ENCODE measurements around the gene SSTR3.

DNA sequence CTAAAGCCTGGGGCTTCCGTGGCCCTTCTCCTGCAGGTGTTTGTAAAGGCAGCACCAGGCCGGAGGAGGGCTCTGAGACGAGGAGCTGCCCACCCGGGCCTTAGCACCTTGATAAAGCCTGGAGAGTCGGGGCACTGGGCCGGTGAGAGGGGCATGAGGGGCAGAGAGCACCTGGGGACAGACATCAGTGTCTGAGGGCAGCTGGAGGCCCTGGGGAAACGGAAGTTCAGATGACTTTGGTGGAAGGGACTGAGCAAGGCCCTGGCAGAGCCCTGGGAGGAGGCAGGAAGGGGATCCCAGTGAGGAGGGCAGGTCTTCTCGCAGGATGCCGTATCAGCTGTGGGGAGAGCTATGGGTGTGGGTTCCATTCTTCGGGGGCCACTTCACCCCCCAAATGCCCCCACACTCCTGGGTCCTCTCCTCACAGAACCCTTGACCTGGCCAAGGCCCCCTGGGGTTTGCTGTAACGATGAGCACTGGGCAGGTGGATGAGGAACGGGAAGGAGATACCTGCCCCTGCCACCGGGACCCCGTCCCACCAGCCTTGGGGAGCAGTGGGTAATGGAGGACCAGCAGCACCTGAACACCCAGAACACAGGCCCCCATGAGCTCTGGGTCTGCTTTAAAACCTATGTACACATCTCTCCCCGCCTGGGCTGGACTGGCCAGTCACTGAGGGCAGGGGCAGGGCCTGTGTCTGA, 31.6 kb downstream of the SSTR3 start:
- TF ChIP-seq, protein P1, sequence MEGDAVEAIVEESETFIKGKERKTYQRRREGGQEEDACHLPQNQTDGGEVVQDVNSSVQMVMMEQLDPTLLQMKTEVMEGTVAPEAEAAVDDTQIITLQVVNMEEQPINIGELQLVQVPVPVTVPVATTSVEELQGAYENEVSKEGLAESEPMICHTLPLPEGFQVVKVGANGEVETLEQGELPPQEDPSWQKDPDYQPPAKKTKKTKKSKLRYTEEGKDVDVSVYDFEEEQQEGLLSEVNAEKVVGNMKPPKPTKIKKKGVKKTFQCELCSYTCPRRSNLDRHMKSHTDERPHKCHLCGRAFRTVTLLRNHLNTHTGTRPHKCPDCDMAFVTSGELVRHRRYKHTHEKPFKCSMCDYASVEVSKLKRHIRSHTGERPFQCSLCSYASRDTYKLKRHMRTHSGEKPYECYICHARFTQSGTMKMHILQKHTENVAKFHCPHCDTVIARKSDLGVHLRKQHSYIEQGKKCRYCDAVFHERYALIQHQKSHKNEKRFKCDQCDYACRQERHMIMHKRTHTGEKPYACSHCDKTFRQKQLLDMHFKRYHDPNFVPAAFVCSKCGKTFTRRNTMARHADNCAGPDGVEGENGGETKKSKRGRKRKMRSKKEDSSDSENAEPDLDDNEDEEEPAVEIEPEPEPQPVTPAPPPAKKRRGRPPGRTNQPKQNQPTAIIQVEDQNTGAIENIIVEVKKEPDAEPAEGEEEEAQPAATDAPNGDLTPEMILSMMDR (IDR thresholded peaks at IDR 0.05; ENCODE audit: poor library complexity, severe bottlenecking), result no peak
- TF ChIP-seq, protein P2, sequence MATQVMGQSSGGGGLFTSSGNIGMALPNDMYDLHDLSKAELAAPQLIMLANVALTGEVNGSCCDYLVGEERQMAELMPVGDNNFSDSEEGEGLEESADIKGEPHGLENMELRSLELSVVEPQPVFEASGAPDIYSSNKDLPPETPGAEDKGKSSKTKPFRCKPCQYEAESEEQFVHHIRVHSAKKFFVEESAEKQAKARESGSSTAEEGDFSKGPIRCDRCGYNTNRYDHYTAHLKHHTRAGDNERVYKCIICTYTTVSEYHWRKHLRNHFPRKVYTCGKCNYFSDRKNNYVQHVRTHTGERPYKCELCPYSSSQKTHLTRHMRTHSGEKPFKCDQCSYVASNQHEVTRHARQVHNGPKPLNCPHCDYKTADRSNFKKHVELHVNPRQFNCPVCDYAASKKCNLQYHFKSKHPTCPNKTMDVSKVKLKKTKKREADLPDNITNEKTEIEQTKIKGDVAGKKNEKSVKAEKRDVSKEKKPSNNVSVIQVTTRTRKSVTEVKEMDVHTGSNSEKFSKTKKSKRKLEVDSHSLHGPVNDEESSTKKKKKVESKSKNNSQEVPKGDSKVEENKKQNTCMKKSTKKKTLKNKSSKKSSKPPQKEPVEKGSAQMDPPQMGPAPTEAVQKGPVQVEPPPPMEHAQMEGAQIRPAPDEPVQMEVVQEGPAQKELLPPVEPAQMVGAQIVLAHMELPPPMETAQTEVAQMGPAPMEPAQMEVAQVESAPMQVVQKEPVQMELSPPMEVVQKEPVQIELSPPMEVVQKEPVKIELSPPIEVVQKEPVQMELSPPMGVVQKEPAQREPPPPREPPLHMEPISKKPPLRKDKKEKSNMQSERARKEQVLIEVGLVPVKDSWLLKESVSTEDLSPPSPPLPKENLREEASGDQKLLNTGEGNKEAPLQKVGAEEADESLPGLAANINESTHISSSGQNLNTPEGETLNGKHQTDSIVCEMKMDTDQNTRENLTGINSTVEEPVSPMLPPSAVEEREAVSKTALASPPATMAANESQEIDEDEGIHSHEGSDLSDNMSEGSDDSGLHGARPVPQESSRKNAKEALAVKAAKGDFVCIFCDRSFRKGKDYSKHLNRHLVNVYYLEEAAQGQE (IDR thresholded peaks at IDR 0.05; ENCODE audit: borderline replicate concordance), result no peak
- TF ChIP-seq EP300 (conservative IDR thresholded peaks at IDR 0.05; ENCODE audit: poor library complexity, severe bottlenecking) (no peak), EZH2 (IDR thresholded peaks at IDR 0.05; ENCODE audit: borderline replicate concordance, insufficient read depth, low read length, poor library complexity, severe bottlenecking) (no peak), RAD21 (conservative IDR thresholded peaks at IDR 0.05) (no peak)

All from neural cell (in vitro differentiated cells).